Muscle layer of duodenum (tissue), 2 donors: ENCODE measurements around the gene EXOC2.

Source experiments
- H3K27ac ChIP-seq: one replicate; pipeline ENCODE4 v1.7.0; 2013; ENCODE audit warnings: mild to moderate bottlenecking, low read length
- H3K27me3 ChIP-seq: one replicate; pipeline ENCODE4 v1.7.0; 2013; ENCODE audit warnings: low read depth, mild to moderate bottlenecking, control low read depth, low read length
- H3K36me3 ChIP-seq, 2 donors: one replicate each; pipeline ENCODE4 v1.7.0; 2013; ENCODE audit warnings: low read length in 2 of 2, control low read depth in 1 of 2, mild to moderate bottlenecking in 1 of 2; ENCODE audit not compliant: insufficient read depth in 2 of 2, control insufficient read depth in 1 of 2
- H3K4me1 ChIP-seq, 2 donors: one replicate each; pipeline ENCODE4 v1.7.0; 2013; ENCODE audit warnings: low read length in 2 of 2, mild to moderate bottlenecking in 2 of 2, control low read depth in 1 of 2, moderate library complexity in 1 of 2; ENCODE audit not compliant: insufficient read depth in 2 of 2, control insufficient read depth in 1 of 2
- H3K4me3 ChIP-seq, 2 donors: one replicate each; pipeline ENCODE4 v1.7.0; 2013; ENCODE audit warnings: low read length in 2 of 2, low read depth in 1 of 2, mild to moderate bottlenecking in 1 of 2
- H3K9me3 ChIP-seq, 2 donors: one replicate each; pipeline ENCODE4 v1.7.0; 2013; ENCODE audit warnings: low read length in 2 of 2, control low read depth in 1 of 2, mild to moderate bottlenecking in 1 of 2; ENCODE audit not compliant: control insufficient read depth in 1 of 2
- donor health status: healthy.

EXOC2 gene

GRCh38 chr6:722077-722524 is 29.2 kb upstream of the EXOC2 start:
- Histone ChIP-seq H3K27me3 (no peaks in the 10 kb centered on the region), H3K4me1 (no peaks in the 10 kb centered on the region), H3K27ac (no peak overlapping the region), H3K4me3 (no peak overlapping the region), H3K9me3 (no peaks in the 10 kb centered on the region), H3K36me3 (no peaks in the 10 kb centered on the region)

- Histone ChIP-seq H3K4me1 (peaks cover 0 to 3% of the 10 kb centered on the region in 2 donors), H3K4me3 (no peak overlapping the region), H3K36me3 (no peaks in the 10 kb centered on the region), H3K27ac (no peak overlapping the region), H3K27me3 (no peaks in the 10 kb centered on the region), H3K9me3 (no peaks in the 10 kb centered on the region)
Observed at GRCh38 chr6:718345-718744, 25.4 kb upstream of the EXOC2 start.

- Histone ChIP-seq H3K9me3 (no peaks in the 10 kb centered on the region), H3K4me3 (no peak overlapping the region), H3K27me3 (no peaks in the 10 kb centered on the region), H3K4me1 (peaks cover 0 to 3% of the 10 kb centered on the region in 2 donors), H3K36me3 (no peaks in the 10 kb centered on the region), H3K27ac (no peak overlapping the region)
Observed at GRCh38 chr6:717135-717534, 24.2 kb upstream of the EXOC2 start.

GRCh38 chr6:715709-716491 is 23.0 kb upstream of the EXOC2 start:
- H3K9me3 ChIP-seq, result no peaks in the 10 kb centered on the region
- peaks cover 0 to 8% of the 10 kb centered on the region in 2 donors for H3K4me1 ChIP-seq
- H3K27ac ChIP-seq, result peak overlapping the region; percentile 48
- H3K27me3 ChIP-seq, result no peaks in the 10 kb centered on the region
- no peak overlapping the region for H3K4me3 ChIP-seq
- no peaks in the 10 kb centered on the region for H3K36me3 ChIP-seq

- Histone ChIP-seq H3K36me3 (no peaks in the 10 kb centered on the region), H3K4me3 (no peak overlapping the region), H3K9me3 (no peaks in the 10 kb centered on the region), H3K4me1 (peaks cover 3 to 15% of the 10 kb centered on the region in 2 donors), H3K27me3 (no peaks in the 10 kb centered on the region), H3K27ac (no peak overlapping the region)
Observed at GRCh38 chr6:714100-714499, 21.2 kb upstream of the EXOC2 start.

- Histone ChIP-seq H3K27ac (no peak overlapping the region), H3K27me3 (no peaks in the 10 kb centered on the region), H3K9me3 (no peaks in the 10 kb centered on the region), H3K4me3 (no peak overlapping the region), H3K36me3 (no peaks in the 10 kb centered on the region), H3K4me1 (peaks cover 3 to 15% of the 10 kb centered on the region in 2 donors)
Observed at GRCh38 chr6:713351-713750, 20.4 kb upstream of the EXOC2 start.

- no peaks in the 10 kb centered on the region for H3K36me3 ChIP-seq
- peaks cover 3 to 15% of the 10 kb centered on the region in 2 donors for H3K4me1 ChIP-seq
- H3K27ac ChIP-seq, result no peak overlapping the region
- no peak overlapping the region for H3K4me3 ChIP-seq
- H3K9me3 ChIP-seq, result no peaks in the 10 kb centered on the region
- no peaks in the 10 kb centered on the region for H3K27me3 ChIP-seq
Observed at GRCh38 chr6:712805-713204, 19.9 kb upstream of the EXOC2 start.

- Histone ChIP-seq H3K27me3 (no peaks in the 10 kb centered on the region), H3K9me3 (no peaks in the 10 kb centered on the region), H3K27ac (peak overlapping the region; percentile 94), H3K4me3 (peak overlapping the region; percentile 62 to 74), H3K36me3 (no peaks in the 10 kb centered on the region), H3K4me1 (peaks cover 3 to 15% of the 10 kb centered on the region in 2 donors)
Observed at GRCh38 chr6:711925-712324, 19.0 kb upstream of the EXOC2 start.

- Histone ChIP-seq H3K9me3 (no peaks in the 10 kb centered on the region), H3K27ac (peak overlapping the region; percentile 94), H3K4me3 (peak overlapping the region; percentile 62 to 74), H3K27me3 (no peaks in the 10 kb centered on the region), H3K36me3 (no peaks in the 10 kb centered on the region), H3K4me1 (peaks cover 3 to 14% of the 10 kb centered on the region in 2 donors)
Observed at GRCh38 chr6:710601-711571, 17.9 kb upstream of the EXOC2 start.

GRCh38 chr6:709471-710056 is 16.6 kb upstream of the EXOC2 start:
- Histone ChIP-seq H3K27me3 (no peaks in the 10 kb centered on the region), H3K4me1 (peaks cover 3 to 12% of the 10 kb centered on the region in 2 donors), H3K9me3 (no peaks in the 10 kb centered on the region), H3K27ac (no peak overlapping the region), H3K36me3 (no peaks in the 10 kb centered on the region), H3K4me3 (peak overlapping the region in 1 of 2 donors; percentile 11)

GRCh38 chr6:708237-708598 is 15.3 kb upstream of the EXOC2 start:
- Histone ChIP-seq H3K27ac (no peak overlapping the region), H3K27me3 (no peaks in the 10 kb centered on the region), H3K4me3 (no peak overlapping the region), H3K4me1 (peaks cover 3 to 12% of the 10 kb centered on the region in 2 donors), H3K36me3 (no peaks in the 10 kb centered on the region), H3K9me3 (no peaks in the 10 kb centered on the region)
